Prostate gland (tissue), 2 donors: Measurements from ENCODE around the gene SUGCT. TPM values are rescaled to one million over a fixed set of nuclear protein-coding genes. Genes with fewer than 3 reads are reported as not detected.

ENCODE experiments used
- DNase-seq: peaks from one replicate; pipeline ENCODE4 v3.0.0-alpha.2; 2019; ENCODE audit warnings: low spot score
- H3K27ac ChIP-seq, 2 donors: fragments of 200-600 bp; sonication (generic); 2 replicates each; pipeline ENCODE4 v1.5.1; 2017 to 2019
- H3K27me3 ChIP-seq: fragments of 200-600 bp; sonication (generic); replicated peaks from 2 replicates; pipeline ENCODE4 v1.5.1; 2019; ENCODE audit not compliant: insufficient read depth
- H3K36me3 ChIP-seq, 2 donors: fragments of 200-600 bp; sonication (generic); 1 replicate in 1 of 2; 2 replicates in 1 of 2; pipeline versions ENCODE4 v1.5.1 to v1.8.1; 2017 to 2019
- H3K4me1 ChIP-seq: fragments of 200-600 bp; sonication (generic); replicated peaks from 2 replicates; pipeline ENCODE4 v1.5.1; 2019
- H3K4me3 ChIP-seq, 2 donors: fragments of 200-600 bp; sonication (generic); 2 replicates each; pipeline ENCODE4 v1.5.1; 2017 to 2019
- H3K9me3 ChIP-seq: fragments of 200-600 bp; sonication (generic); 2 replicates; pipeline ENCODE4 v1.5.1; 2017
- CTCF ChIP-seq, 4 experiments: fragments of 200-600 bp in 2 of 4; fragments of 450-650 bp in 2 of 4; sonication (generic) in 2 of 4; IDR thresholded peaks; 1 replicate in 3 of 4; 2 replicates in 1 of 4; pipeline ENCODE4 v1.5.1; 2016 to 2019; ENCODE audit warnings: antibody characterized with exemption in 4 of 4, mild to moderate bottlenecking in 2 of 4, moderate library complexity in 2 of 4
- POLR2A ChIP-seq: fragments of 450-650 bp; IDR thresholded peaks from one replicate; pipeline ENCODE4 v1.6.1; 2016; ENCODE audit warnings: antibody characterized with exemption, mild to moderate bottlenecking
- POLR2AphosphoS5 ChIP-seq: sonication (generic); formaldehyde crosslinking; IDR thresholded peaks from one replicate; pipeline ENCODE4 v1.6.1; 2017; ENCODE audit warnings: antibody characterized with exemption
- WGBS: methylation state at CpG from one replicate; pipeline ENCODE4 v1.1.5; 2018; 5-methylcytosine and 5-hydroxymethylcytosine counted together
- intact Hi-C: fragments of 100-400 bp; cut with DNase I; formaldehyde crosslinking; loops from one replicate; pipeline ENCODE4 v1.14.2; 2022
- total RNA-seq, 2 donors: library from RNA; depleted of rRNA; stranded (reverse); fragments of >200 nt; gene quantifications; one replicate each; pipeline ENCODE4 v1.1.0, GENCODE V29; 2016

SUGCT gene
- total RNA-seq, 2 donors from 2014 or later, result 2.2 to 3.2 TPM

GRCh38 chr7:40876601-40877000 is 741.8 kb downstream of the SUGCT start:
- no peaks in the 10 kb centered on the region for H3K9me3 ChIP-seq
- 86% methylated on average over 3 of the region's 3 CpGs for WGBS

GRCh38 chr7:40879941-40880543 is 745.2 kb downstream of the SUGCT start:
- H3K36me3 ChIP-seq, result no peaks in the 10 kb centered on the region
- intact Hi-C loops, result no loop called here
- DNase-seq, result no peak
- no peaks in the 10 kb centered on the region for H3K4me1 ChIP-seq
- no peak overlapping the region for H3K4me3 ChIP-seq
- no peak overlapping the region for H3K27ac ChIP-seq
- 29% methylated on average over 1 of the region's 1 CpG for whole genome bisulfite sequencing
- no peaks in the 10 kb centered on the region for H3K27me3 ChIP-seq
- no peak for TF ChIP-seq CTCF (IDR thresholded peaks at IDR 0.05)
- TF ChIP-seq POLR2A, result no peak
- TF ChIP-seq POLR2AphosphoS5, result no peak
- H3K9me3 ChIP-seq, result no peaks in the 10 kb centered on the region

More at GRCh38 chr7:40876601-40877000, 741.8 kb downstream of the SUGCT start:
- Histone ChIP-seq H3K27me3 (no peaks in the 10 kb centered on the region), H3K36me3 (no peaks in the 10 kb centered on the region), H3K4me1 (no peaks in the 10 kb centered on the region), H3K27ac (no peak overlapping the region), H3K4me3 (no peak overlapping the region)
- TF ChIP-seq POLR2AphosphoS5, result no peak
- intact Hi-C loops, result no loop called here
- DNase-seq, result no peak

GRCh38 chr7:40880581-40880980 is 745.8 kb downstream of the SUGCT start:
- Histone ChIP-seq H3K27me3 (no peaks in the 10 kb centered on the region), H3K9me3 (no peaks in the 10 kb centered on the region), H3K27ac (no peak overlapping the region), H3K4me3 (no peak overlapping the region), H3K36me3 (no peaks in the 10 kb centered on the region), H3K4me1 (no peaks in the 10 kb centered on the region)
- WGBS, result 87% methylated on average over 1 of the region's 1 CpG
- intact Hi-C loops, result no loop called here
- no peak for DNase-seq
- TF ChIP-seq CTCF (IDR thresholded peaks at IDR 0.05) (no peak), POLR2A (no peak), POLR2AphosphoS5 (no peak)

- H3K4me3 ChIP-seq, result no peak overlapping the region
- WGBS, result 91% methylated on average over 2 of the region's 2 CpGs
- H3K27ac ChIP-seq, result no peak overlapping the region
- H3K4me1 ChIP-seq, result no peaks in the 10 kb centered on the region
- no peaks in the 10 kb centered on the region for H3K36me3 ChIP-seq
- no peaks in the 10 kb centered on the region for H3K27me3 ChIP-seq
- TF ChIP-seq POLR2AphosphoS5, result no peak
- no peak for TF ChIP-seq POLR2A
- no peak for TF ChIP-seq CTCF (IDR thresholded peaks at IDR 0.05)
- H3K9me3 ChIP-seq, result no peaks in the 10 kb centered on the region
- intact Hi-C loops, result no loop called here
- DNase-seq, result no peak
These were observed 746.7 kb downstream of the SUGCT start for GRCh38 chr7:40881405-40881926.

GRCh38 chr7:40882071-40882658 is 747.4 kb downstream of the SUGCT start:
- intact Hi-C loops, result no loop called here
- Histone ChIP-seq H3K27ac (no peak overlapping the region), H3K36me3 (no peaks in the 10 kb centered on the region), H3K4me1 (no peaks in the 10 kb centered on the region), H3K27me3 (no peaks in the 10 kb centered on the region), H3K9me3 (no peaks in the 10 kb centered on the region), H3K4me3 (no peak overlapping the region)
- DNase-seq, result no peak
- TF ChIP-seq POLR2AphosphoS5 (no peak), POLR2A (no peak), CTCF (IDR thresholded peaks at IDR 0.05) (no peak)
